ENCODE results near the gene PLAU. TPM values are rescaled to one million over a fixed set of nuclear protein-coding genes. Genes with fewer than 3 reads are reported as not detected.
"Not testable (repeated sequence)": the region's sequence is repeated elsewhere in the genome, so short reads cannot be mapped to it uniquely, and the experiment has no call there.

The PLAU gene
- total and polyA plus RNA-seq, 2 donors (not counting 3 experiments of a cell fraction or from before 2014, with no cell fraction given), result 23.6 to 34.9 TPM

DNA sequence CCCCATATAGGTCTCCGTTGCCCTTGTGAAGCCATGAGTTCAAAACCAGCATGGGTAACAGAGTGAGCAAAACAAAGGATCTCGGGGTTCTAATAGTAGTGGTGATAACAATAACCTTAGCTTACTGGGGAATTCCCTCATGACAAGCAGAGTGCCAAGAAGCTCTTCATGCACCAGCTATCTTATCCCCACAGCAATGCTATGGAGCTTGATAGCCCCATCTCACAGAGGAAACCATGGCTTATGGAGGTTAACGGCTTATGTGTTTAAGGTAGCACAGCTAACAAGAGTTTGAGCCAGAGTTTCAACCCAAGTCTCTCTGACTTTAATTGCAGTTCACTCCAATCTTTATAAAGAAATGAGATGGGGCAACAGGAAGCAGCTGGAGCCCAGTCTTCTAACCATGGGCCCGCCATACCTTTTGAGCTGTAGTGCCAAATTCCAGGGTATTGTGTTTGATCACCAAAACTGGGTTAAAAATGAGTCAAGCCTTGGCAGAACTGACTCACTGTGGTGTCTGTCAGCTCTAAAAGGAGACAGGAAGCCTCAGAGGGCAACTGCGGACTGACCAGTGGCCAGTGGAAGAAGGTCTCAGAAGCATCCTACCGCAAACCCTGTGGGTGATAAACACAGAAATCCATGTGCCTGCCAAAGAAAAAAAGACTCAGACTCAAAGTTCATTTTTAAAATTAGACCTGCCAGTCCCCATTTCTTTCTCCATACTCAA is 16.5 kb upstream of the PLAU start:
- ChIA-PET POLR2A (interaction anchor here (1.0 to 1.1 kb wide), 2 partner anchors 12 to 13 kb away, joined by 4 to 5 read pairs; no protein-coding TSS in a partner anchor), CTCF (interaction anchor here (0.7 to 2.0 kb wide), 12 partner anchors 8 to 209 kb away, joined by 3 to 18 read pairs (median 6); partner anchors contain the start of gene PLAU)
- H3K9ac ChIP-seq (replicated peaks; ENCODE audit: extremely low read depth, insufficient read depth, low read length), result peak overlapping the region; percentile 35
- intact Hi-C loops (cut with micrococcal nuclease) (loop anchor here (1.0 kb wide), 1 partner anchor 15 kb away; no protein-coding TSS in a partner anchor), dilution Hi-C loops (cut with MboI; ENCODE audit: extremely low pct_ligation_motif_present, low sequenced_read_pairs) (no loop called here)
- no peaks in the 10 kb centered on the region for H3K9me1 ChIP-seq (replicated peaks; ENCODE audit: control insufficient read depth, extremely low read depth, insufficient read depth, low read length)
- H3K4me3 ChIP-seq (replicated peaks in 1 of 3; ENCODE audit: insufficient read depth in 1 of 3, low read depth in 1 of 3, low read length in 3 of 3), result no peak overlapping the region
- H3K79me2 ChIP-seq (ENCODE audit: control insufficient read depth, insufficient read depth, low read length), result no peaks in the 10 kb centered on the region
- H3K27me3 ChIP-seq (ENCODE audit: control insufficient read depth in 2 of 2, insufficient read depth in 2 of 2, low read length in 2 of 2), result no peaks in the 10 kb centered on the region
- peaks cover 23% of the 10 kb centered on the region for H3K4me1 ChIP-seq (ENCODE audit: control insufficient read depth, extremely low read depth, insufficient read depth, low read length)
- peak; percentile 98 for FAIRE-seq
- TF ChIP-seq FOS (IDR thresholded peaks at IDR 0.05; ENCODE audit: borderline replicate concordance, insufficient read depth, low read length), result peak; percentile 99
- no peak for TF ChIP-seq MYC (IDR thresholded peaks at IDR 0.05; ENCODE audit: low read depth, low read length)
- TF ChIP-seq, protein P1, sequence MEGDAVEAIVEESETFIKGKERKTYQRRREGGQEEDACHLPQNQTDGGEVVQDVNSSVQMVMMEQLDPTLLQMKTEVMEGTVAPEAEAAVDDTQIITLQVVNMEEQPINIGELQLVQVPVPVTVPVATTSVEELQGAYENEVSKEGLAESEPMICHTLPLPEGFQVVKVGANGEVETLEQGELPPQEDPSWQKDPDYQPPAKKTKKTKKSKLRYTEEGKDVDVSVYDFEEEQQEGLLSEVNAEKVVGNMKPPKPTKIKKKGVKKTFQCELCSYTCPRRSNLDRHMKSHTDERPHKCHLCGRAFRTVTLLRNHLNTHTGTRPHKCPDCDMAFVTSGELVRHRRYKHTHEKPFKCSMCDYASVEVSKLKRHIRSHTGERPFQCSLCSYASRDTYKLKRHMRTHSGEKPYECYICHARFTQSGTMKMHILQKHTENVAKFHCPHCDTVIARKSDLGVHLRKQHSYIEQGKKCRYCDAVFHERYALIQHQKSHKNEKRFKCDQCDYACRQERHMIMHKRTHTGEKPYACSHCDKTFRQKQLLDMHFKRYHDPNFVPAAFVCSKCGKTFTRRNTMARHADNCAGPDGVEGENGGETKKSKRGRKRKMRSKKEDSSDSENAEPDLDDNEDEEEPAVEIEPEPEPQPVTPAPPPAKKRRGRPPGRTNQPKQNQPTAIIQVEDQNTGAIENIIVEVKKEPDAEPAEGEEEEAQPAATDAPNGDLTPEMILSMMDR (IDR thresholded peaks at IDR 0.05; ENCODE audit: extremely low read depth in 1 of 2, insufficient read depth in 1 of 2, low read depth in 1 of 2, low read length in 2 of 2), result no peak
- peak; percentile 45 for TF ChIP-seq POLR2A (IDR thresholded peaks at IDR 0.05; ENCODE audit: low read depth, low read length)
- peak; percentile 82 for TF ChIP-seq POLR2AphosphoS5 (IDR thresholded peaks at IDR 0.05; ENCODE audit: insufficient read depth, low read depth, low read length)
- TF ChIP-seq JUN (IDR thresholded peaks at IDR 0.05; ENCODE audit: borderline replicate concordance, insufficient read depth, insufficient read length, low read depth), result peak; percentile 87
- peak; percentile 53 for TF ChIP-seq GATA2 (IDR thresholded peaks at IDR 0.05; ENCODE audit: insufficient read depth, insufficient read length, low read depth, low read length)
- TF ChIP-seq EZH2 (IDR thresholded peaks at IDR 0.05; ENCODE audit: borderline replicate concordance, low read depth, low read length, severe bottlenecking), result no peak
- TF ChIP-seq, protein P2, sequence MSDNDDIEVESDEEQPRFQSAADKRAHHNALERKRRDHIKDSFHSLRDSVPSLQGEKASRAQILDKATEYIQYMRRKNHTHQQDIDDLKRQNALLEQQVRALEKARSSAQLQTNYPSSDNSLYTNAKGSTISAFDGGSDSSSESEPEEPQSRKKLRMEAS (IDR thresholded peaks at IDR 0.05; ENCODE audit: insufficient read depth, insufficient read length), result no peak
- H4K20me1 ChIP-seq (replicated peaks; ENCODE audit: control insufficient read depth, extremely low read depth, insufficient read depth, low read length), result no peaks in the 10 kb centered on the region
- no TSS peak for BruUV-seq (replicated peaks)
- no peaks in the 10 kb centered on the region for H3K9me3 ChIP-seq (replicated peaks; ENCODE audit: control insufficient read depth, insufficient read depth, low read length)
- no peak overlapping the region for H2AFZ ChIP-seq (ENCODE audit: low read depth, low read length)
- H3K36me3 ChIP-seq (ENCODE audit: control insufficient read depth in 2 of 2, extremely low read depth in 1 of 2, insufficient read depth in 2 of 2, low read length in 2 of 2), result no peaks in the 10 kb centered on the region
- peak overlapping the region; percentile 18 for H3K4me2 ChIP-seq (ENCODE audit: insufficient read depth, low read length)
- peak overlapping the region; percentile 80 for H3K27ac ChIP-seq (ENCODE audit: insufficient read depth, low read depth, low read length)
- peak; percentile 90 for DNase-seq (ENCODE audit: low read depth, low spot score)

DNA sequence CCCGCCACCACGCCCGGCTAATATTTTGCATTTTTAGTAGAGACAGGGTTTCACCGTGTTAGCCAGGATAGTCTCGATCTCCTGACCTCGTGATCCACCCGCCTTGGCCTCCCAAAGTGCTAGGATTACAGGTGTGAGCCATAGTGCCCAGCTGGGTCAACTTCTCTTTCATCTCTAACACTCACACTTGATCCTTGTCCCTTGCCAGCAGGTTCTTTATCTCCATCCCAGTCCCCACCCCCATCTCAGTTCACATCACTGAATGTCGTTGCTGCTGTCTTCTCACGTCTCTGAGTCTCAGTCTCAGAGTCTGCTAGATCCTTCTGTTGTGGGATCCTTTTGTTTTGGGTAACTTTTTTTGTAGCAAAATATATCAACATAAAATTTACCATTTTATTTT is 15.6 kb upstream of the PLAU start:
- intact Hi-C loops (cut with micrococcal nuclease); DNase-seq (ENCODE audit: low read depth, low spot score); H3K36me3 ChIP-seq (ENCODE audit: control insufficient read depth in 2 of 2, extremely low read depth in 1 of 2, insufficient read depth in 2 of 2, low read length in 2 of 2); H2AFZ ChIP-seq (ENCODE audit: low read depth, low read length); dilution Hi-C loops (cut with MboI; ENCODE audit: extremely low pct_ligation_motif_present, low sequenced_read_pairs); POLR2A ChIA-PET; FAIRE-seq; H3K9ac ChIP-seq (replicated peaks; ENCODE audit: extremely low read depth, insufficient read depth, low read length); H3K27me3 ChIP-seq (ENCODE audit: control insufficient read depth in 2 of 2, insufficient read depth in 2 of 2, low read length in 2 of 2); H3K9me1 ChIP-seq (replicated peaks; ENCODE audit: control insufficient read depth, extremely low read depth, insufficient read depth, low read length); H4K20me1 ChIP-seq (replicated peaks; ENCODE audit: control insufficient read depth, extremely low read depth, insufficient read depth, low read length); H3K79me2 ChIP-seq (ENCODE audit: control insufficient read depth, insufficient read depth, low read length); H3K9me3 ChIP-seq (replicated peaks; ENCODE audit: control insufficient read depth, insufficient read depth, low read length); BruUV-seq (replicated peaks); H3K4me3 ChIP-seq (replicated peaks in 1 of 3; ENCODE audit: insufficient read depth in 1 of 3, low read depth in 1 of 3, low read length in 3 of 3); H3K4me2 ChIP-seq (ENCODE audit: insufficient read depth, low read length): not testable (repeated sequence)
- peak overlapping the region; percentile 80 for H3K27ac ChIP-seq (ENCODE audit: insufficient read depth, low read depth, low read length)
- peaks cover 33% of the 10 kb centered on the region for H3K4me1 ChIP-seq (ENCODE audit: control insufficient read depth, extremely low read depth, insufficient read depth, low read length)
- CTCF ChIA-PET, result interaction anchor here (1.2 to 1.9 kb wide), 2 partner anchors 9 to 12 kb away, joined by 3 to 18 read pairs; no protein-coding TSS in a partner anchor
